Activated naive CD8-positive, alpha-beta T cell treated with anti-CD3 and anti-CD28 coated beads for 36 hours (primary cell): ENCODE results near the gene P2RY14. TPM values are rescaled to one million over a fixed set of nuclear protein-coding genes. Genes with fewer than 3 reads are reported as not detected.

ENCODE experiments used
- DNase-seq: peaks from one replicate; pipeline ENCODE4 v3.0.0; 2021
- H3K27ac Mint-ChIP-seq: one replicate; pipeline ENCODE4 v1.8.0; 2022; ENCODE audit warnings: mild to moderate bottlenecking, moderate library complexity, mixed read lengths
- H3K27me3 Mint-ChIP-seq: one replicate; pipeline ENCODE4 v1.8.0; 2022; ENCODE audit warnings: mild to moderate bottlenecking, mixed read lengths
- H3K36me3 Mint-ChIP-seq: one replicate; pipeline ENCODE4 v1.8.0; 2021; ENCODE audit warnings: mild to moderate bottlenecking, mixed read lengths
- H3K4me1 Mint-ChIP-seq: one replicate; pipeline ENCODE4 v1.8.0; 2021; ENCODE audit warnings: mixed read lengths
- H3K4me3 Mint-ChIP-seq: one replicate; pipeline ENCODE4 v1.8.0; 2022; ENCODE audit warnings: mild to moderate bottlenecking, moderate library complexity, mixed read lengths
- H3K9me3 Mint-ChIP-seq: one replicate; pipeline ENCODE4 v1.8.0; 2022; ENCODE audit warnings: mixed read lengths
- total RNA-seq, 2 experiments: library from RNA; stranded (reverse); gene quantifications; one replicate each; pipeline ENCODE4 v1.2.3, GENCODE V29; 2021

The P2RY14 gene
- total RNA-seq, 2 experiments from 2014 or later: 1.5 to 2.5 TPM

DNA sequence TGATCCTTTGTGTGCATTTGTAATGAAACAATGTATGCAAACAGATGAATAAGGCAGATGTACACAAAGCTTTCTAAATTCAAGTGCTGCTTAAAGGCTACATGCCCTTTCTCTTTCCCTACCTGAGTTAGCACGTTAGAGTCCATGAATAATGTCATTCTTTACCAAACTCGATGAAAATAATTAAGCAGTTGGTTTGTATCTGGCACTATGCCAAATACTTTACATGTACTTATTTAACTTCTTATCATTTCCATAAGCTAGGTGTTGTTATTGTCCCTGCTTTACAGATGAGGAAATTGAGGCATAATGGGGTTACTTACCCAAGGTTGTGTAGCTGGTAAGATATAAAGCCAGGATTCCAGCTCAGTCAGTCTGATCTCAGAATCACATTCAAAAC is 77.8 kb downstream of the P2RY14 start:
- peak overlapping the region; percentile 98 for H3K27ac Mint-ChIP-seq
- peaks cover 50% of the 10 kb centered on the region for H3K4me1 Mint-ChIP-seq
- peaks cover 4% of the 10 kb centered on the region for H3K27me3 Mint-ChIP-seq
- H3K4me3 Mint-ChIP-seq: peak overlapping the region; percentile 83
- H3K36me3 Mint-ChIP-seq: peaks cover 65% of the 10 kb centered on the region
- no peak for DNase-seq
- H3K9me3 Mint-ChIP-seq: peaks cover 13% of the 10 kb centered on the region

DNA sequence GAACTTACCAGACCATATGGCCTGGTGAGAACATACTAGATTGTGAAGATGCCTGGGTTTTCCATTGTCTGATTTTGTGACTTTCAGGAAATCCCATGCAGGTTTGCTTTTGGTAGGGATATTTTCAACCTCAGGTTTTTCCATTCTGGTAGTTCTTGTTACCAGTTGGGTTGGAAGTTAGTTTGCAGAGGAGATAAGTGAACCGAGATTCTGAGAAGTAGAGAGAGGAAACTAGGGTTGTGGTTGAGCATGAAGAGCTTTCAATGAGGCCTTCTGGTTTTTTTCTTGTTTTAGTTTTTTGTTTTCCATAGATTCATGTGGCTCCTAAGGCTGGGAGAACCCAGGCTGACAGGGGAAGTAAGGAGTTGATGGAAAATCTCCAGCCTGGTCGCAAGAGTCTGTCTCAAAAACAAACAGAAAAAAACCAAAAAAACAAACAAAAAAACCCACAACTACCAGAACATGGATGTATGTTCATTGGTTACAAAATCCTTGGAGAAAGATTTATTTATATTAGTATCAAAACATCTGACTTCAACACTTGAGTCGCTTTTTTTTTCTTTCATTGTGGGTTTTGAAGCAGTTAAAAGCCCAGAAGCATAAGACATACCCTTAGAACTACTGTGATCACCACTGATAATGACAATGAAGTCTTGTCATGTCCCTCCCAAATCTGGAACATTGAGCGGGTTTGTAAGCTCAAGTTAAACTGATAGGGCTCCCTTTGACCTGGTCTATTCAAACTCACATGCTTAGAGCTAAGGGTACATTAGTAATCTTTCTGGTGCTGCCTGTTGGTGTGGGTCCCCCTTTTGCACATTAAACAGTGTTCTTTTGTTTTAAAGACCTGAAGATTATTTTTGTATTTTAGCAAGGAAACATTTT is 78.5 kb downstream of the P2RY14 start:
- Mint-ChIP-seq H3K9me3 (peaks cover 13% of the 10 kb centered on the region), H3K36me3 (peaks cover 65% of the 10 kb centered on the region), H3K4me3 (peak overlapping the region; percentile 83), H3K4me1 (peaks cover 42% of the 10 kb centered on the region), H3K27me3 (peaks cover 4% of the 10 kb centered on the region), H3K27ac (peak overlapping the region; percentile 98)
- DNase-seq: no peak

DNA sequence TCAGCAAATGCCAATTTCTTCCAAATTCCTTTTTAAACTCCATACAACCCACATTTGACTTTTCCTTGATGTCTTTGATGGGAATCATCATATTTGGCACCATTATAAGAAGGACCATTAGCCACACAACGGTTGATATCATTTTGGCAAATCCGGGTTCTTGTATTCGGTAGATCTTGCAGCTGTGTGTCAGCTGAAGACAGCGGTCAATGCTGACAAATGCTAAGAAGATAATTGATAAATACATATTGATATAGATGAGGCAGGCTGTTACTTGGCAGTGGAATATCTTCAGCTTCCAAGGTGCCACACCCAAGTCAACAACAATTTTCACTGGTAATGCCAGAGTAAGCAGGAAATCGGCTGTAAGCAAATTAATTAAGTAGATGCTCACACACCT is 79.5 kb downstream of the P2RY14 start:
- Mint-ChIP-seq H3K4me1 (peaks cover 33% of the 10 kb centered on the region), H3K36me3 (peaks cover 73% of the 10 kb centered on the region), H3K4me3 (peak overlapping the region; percentile 83), H3K27ac (peak overlapping the region; percentile 98), H3K27me3 (peaks cover 4% of the 10 kb centered on the region), H3K9me3 (peaks cover 15% of the 10 kb centered on the region)
- no peak for DNase-seq

DNA sequence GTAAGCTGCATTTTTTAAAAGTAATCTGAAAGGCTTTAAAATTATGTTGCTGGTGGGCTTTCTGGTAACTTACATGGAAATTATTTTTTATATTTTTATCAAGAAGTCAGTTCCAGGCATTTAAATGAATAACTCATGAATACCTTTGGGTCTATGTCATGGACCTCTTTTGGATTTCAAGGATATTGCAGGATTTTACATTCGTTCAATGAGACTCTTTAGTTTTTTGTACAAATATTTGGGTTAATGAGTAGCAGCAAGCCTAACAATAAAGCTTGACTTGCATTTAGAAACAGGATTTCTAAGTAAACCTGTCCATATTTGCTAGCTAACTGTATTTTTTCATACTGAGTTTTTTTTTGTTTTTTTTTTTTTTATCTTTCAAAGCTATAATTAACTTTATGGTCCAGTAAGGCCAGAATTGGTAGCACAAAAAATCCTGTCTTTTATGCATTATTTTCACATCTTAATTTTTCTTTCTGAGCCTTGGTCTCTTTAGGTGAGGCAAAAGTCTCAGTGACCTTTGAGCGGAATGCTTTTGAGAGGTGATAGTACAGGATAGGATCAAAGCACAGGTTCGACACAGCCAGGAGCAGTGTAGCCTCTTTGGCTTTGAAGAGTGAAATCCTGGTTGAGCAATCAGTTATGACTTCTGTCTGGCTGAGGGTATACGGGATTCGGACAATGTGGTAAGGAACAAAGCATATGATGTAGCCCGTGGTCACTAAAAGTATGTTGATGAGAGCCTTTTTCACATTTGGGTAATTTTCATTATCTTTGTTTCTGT is 80.2 kb downstream of the P2RY14 start:
- peak overlapping the region; percentile 83 for H3K4me3 Mint-ChIP-seq
- peaks cover 3% of the 10 kb centered on the region for H3K27me3 Mint-ChIP-seq
- peaks cover 78% of the 10 kb centered on the region for H3K36me3 Mint-ChIP-seq
- DNase-seq: no peak
- peak overlapping the region; percentile 98 for H3K27ac Mint-ChIP-seq
- H3K4me1 Mint-ChIP-seq: peaks cover 32% of the 10 kb centered on the region
- H3K9me3 Mint-ChIP-seq: peaks cover 17% of the 10 kb centered on the region

DNA sequence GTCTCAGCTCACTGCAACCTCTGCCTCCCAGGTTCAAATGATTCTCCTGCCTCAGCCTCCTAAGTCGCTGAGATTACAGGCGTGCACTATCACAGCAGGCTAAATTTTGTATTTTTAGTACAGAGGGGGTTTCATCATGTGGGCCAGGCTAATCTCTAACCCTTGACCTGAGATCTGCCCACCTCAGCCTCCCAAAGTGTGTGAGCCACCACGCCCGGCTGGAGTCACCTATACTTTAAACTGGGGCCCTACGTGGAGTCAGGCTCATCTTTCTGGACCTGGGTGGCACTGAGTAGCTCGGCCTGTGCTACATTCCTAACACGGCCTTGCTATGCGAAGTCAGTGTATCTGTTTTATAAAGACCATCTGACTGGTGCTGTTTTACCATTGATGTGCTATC is 81.1 kb downstream of the P2RY14 start:
- Mint-ChIP-seq H3K4me1 (peaks cover 34% of the 10 kb centered on the region), H3K27me3 (no peaks in the 10 kb centered on the region), H3K27ac (peak overlapping the region; percentile 42), H3K36me3 (peaks cover 77% of the 10 kb centered on the region), H3K4me3 (no peak overlapping the region), H3K9me3 (peaks cover 18% of the 10 kb centered on the region)
- DNase-seq: no peak

DNA sequence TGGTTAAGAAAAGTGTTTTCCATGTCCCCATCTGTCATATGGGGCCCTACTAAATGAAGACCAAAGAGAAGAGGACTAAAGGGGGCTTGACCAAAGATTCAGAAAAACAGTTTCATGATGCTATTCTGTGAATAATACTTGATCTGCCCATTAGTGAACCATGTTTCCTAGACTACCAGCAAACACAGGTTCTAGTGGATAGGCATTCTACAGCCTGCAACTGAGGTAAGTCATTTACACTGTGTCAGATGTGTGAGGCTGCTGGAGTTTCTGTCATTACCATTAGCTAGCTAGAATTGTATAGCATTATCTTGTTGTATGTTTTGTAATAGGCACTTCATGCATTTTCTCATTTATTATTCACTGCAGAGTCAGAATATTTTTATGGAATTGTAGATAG is 81.9 kb downstream of the P2RY14 start:
- peaks cover 36% of the 10 kb centered on the region for H3K4me1 Mint-ChIP-seq

DNA sequence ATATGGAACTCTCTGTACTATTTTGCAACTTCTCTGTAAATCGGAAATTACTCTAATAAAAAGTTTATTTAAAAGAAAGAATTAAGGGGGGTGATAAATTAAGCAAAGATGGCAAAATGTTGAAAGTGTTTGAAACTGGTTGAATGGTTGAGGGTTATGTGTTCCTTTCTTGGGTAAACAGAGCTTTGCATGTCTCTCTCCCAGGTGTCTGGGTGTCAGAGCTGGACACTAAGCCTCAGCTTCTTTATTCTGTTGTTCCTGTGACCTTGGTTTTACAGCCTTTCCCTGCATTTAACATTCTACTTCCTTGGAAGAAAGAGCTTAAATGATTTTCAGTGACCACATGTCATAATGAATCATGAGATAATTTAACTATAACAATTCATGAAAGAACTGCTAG is 82.5 kb downstream of the P2RY14 start:
- H3K4me3 Mint-ChIP-seq: no peak overlapping the region
- no peak for DNase-seq
- H3K4me1 Mint-ChIP-seq: peaks cover 42% of the 10 kb centered on the region
- peak overlapping the region; percentile 23 for H3K27ac Mint-ChIP-seq
- peaks cover 74% of the 10 kb centered on the region for H3K36me3 Mint-ChIP-seq
- H3K9me3 Mint-ChIP-seq: peaks cover 24% of the 10 kb centered on the region
- no peaks in the 10 kb centered on the region for H3K27me3 Mint-ChIP-seq

More for the DNA sequence above, 81.9 kb downstream of the P2RY14 start:
- no peak for DNase-seq
- H3K27ac Mint-ChIP-seq: peak overlapping the region; percentile 23
- peaks cover 72% of the 10 kb centered on the region for H3K36me3 Mint-ChIP-seq
- no peaks in the 10 kb centered on the region for H3K27me3 Mint-ChIP-seq
- no peak overlapping the region for H3K4me3 Mint-ChIP-seq
- peaks cover 18% of the 10 kb centered on the region for H3K9me3 Mint-ChIP-seq

DNA sequence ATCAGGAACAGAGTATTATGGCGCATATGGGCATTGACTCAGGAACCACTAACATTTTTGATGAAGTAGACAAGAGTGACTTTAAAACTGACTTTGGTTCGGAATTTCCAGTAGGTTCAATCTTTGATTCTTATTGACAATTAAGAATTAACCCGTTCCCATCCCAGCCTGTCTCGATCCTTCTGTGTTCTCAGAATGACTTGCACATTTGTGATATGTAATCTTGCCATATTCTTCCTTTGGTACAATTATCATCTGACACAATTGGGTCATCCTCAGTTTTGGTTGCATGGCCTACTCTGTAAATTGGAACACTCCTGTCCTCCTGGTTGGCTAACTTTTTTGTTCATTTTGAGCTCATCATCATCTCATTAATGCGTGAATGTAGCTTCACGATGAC is 85.8 kb downstream of the P2RY14 start:
- Mint-ChIP-seq H3K4me1 (peaks cover 44% of the 10 kb centered on the region), H3K27me3 (no peaks in the 10 kb centered on the region), H3K27ac (no peak overlapping the region), H3K36me3 (peaks cover 49% of the 10 kb centered on the region), H3K4me3 (no peak overlapping the region), H3K9me3 (peaks cover 16% of the 10 kb centered on the region)
- no peak for DNase-seq

DNA sequence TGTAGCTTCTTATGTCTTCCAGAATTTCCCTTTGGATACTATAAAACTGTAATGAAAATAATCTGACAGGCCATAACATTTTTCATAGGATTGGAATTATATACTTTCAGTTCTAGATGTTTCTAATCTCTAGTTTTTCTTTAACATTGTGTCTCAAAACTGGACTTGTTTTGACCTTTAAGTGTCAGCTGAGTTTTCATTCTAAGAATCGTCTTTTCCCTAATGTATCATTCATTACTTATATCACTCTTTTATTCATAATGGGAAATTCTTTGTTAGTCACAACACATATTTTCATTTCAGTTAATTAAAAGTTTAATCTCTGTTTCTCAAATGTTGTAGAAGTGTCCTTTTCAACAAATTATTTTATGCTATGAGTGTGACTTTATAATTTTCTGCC is 87.2 kb downstream of the P2RY14 start:
- DNase-seq: no peak
- peaks cover 52% of the 10 kb centered on the region for H3K4me1 Mint-ChIP-seq
- H3K36me3 Mint-ChIP-seq: peaks cover 38% of the 10 kb centered on the region
- peaks cover 16% of the 10 kb centered on the region for H3K9me3 Mint-ChIP-seq
- H3K27ac Mint-ChIP-seq: peak overlapping the region; percentile 87
- H3K4me3 Mint-ChIP-seq: no peak overlapping the region
- no peaks in the 10 kb centered on the region for H3K27me3 Mint-ChIP-seq

DNA sequence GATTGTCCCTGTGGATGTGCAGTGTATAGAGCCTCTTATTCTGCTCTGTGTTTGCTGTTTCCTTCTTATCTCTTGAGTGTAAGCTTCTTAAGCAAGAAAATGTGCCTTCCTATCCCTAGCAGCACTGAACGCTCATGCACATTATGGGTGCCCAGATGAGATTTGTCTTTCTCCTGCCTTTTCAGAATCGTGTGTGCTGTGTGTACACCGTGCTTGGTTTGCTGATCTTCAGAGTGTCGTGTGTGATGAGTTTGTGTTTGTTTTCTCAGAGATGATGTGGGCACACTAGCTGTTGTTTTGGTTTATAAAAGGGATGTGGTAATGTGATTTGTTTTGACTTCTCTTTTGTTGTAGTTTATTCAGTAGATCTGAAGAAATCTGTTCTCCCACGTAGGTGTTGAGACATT is 95.1 kb downstream of the P2RY14 start:
- H3K27me3 Mint-ChIP-seq: no peaks in the 10 kb centered on the region
- H3K36me3 Mint-ChIP-seq: peaks cover 8% of the 10 kb centered on the region
- DNase-seq: no peak
- H3K4me3 Mint-ChIP-seq: peak overlapping the region; percentile 58
- peak overlapping the region; percentile 59 for H3K27ac Mint-ChIP-seq
- no peaks in the 10 kb centered on the region for H3K9me3 Mint-ChIP-seq
- peaks cover 38% of the 10 kb centered on the region for H3K4me1 Mint-ChIP-seq

DNA sequence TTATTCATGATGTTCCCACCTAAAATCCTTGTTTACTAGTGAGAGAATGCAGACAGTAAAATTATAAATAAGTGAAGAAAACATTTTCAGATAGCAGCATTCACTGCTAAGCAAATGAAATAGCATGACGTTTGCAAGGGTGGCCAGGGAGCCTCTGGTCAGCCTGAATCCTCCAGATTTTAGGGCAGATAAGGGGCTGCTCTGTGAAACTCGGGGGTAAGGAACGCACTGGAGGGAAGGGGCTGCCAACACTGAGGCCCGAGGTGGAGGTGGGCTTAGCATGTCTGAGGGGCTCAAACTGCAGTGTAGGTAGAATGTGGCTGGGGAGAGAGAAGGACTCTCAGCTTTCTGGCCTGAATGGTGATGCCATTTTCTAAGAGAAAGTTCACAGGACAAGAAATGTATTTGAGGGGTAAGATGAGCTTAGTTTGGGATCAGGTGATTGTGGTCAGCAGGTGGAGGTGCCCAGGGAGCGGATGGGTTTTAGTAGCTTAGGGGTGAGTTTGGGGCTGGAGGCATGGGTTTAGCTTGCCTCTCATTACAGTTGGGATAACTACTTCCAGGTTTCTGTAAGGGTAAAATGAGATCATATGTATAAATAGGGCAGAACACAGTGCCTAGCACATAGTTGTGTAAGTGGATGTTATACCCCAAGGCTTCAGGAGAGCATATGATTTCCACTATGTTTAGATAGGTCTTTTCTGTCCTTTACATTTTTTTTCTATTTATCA is 95.8 kb downstream of the P2RY14 start:
- no peak overlapping the region for H3K4me3 Mint-ChIP-seq
- H3K27ac Mint-ChIP-seq: no peak overlapping the region
- peaks cover 8% of the 10 kb centered on the region for H3K36me3 Mint-ChIP-seq
- H3K27me3 Mint-ChIP-seq: no peaks in the 10 kb centered on the region
- DNase-seq: no peak
- H3K9me3 Mint-ChIP-seq: no peaks in the 10 kb centered on the region
- H3K4me1 Mint-ChIP-seq: peaks cover 34% of the 10 kb centered on the region

DNA sequence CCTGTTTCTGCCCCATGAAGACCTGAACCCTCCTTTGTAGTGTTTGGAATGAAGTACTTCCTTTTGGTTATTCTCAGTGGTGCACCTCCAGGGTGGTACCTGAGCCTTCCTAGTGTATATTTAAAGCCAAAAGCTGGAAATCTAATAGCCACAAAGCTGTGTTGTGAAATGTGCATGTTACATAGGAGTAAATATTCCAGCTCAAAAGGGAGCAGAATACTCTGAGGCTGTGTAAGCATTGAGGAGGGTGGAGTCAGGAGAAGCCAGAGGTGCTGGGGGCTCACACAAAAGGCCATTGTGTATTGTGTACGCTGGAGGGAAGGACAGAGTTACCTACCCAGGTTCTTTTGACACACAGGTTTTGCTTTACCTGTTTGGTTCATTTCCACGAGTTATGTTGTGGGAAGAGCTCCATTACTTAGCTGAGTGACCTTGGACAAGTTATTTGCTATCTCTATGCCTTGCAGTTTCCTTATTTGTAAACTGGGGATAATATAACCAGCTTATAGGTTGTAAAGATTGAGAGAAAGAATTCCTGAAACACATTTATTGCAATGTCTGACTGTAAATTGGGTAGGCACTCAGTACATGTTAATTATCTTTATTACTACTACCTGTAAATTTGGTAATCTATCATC is 100.0 kb downstream of the P2RY14 start:
- Mint-ChIP-seq H3K27me3 (no peaks in the 10 kb centered on the region), H3K4me1 (peaks cover 19% of the 10 kb centered on the region), H3K27ac (no peak overlapping the region), H3K9me3 (no peaks in the 10 kb centered on the region), H3K36me3 (no peaks in the 10 kb centered on the region), H3K4me3 (no peak overlapping the region)
- DNase-seq: no peak

DNA sequence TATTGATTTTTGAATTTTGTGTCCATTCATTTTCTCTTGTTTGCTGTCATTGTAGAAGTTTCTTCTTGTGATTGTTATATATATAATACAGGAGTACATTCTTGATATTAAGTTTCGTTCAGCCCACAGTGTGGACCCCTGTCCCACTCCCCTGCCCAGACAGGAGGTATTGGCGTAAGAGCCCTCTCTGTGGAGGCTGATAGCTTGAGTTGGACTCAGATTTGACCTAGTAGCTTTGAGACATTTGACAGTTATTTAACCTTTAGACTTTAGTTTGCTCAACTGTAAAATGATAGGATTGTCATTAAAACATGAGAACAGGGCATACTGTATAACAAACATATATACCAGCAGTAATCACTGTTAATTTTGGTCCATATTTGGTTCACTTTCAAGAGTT is 102.4 kb downstream of the P2RY14 start:
- H3K4me1 Mint-ChIP-seq: peaks cover 27% of the 10 kb centered on the region
- no peak overlapping the region for H3K27ac Mint-ChIP-seq

DNA sequence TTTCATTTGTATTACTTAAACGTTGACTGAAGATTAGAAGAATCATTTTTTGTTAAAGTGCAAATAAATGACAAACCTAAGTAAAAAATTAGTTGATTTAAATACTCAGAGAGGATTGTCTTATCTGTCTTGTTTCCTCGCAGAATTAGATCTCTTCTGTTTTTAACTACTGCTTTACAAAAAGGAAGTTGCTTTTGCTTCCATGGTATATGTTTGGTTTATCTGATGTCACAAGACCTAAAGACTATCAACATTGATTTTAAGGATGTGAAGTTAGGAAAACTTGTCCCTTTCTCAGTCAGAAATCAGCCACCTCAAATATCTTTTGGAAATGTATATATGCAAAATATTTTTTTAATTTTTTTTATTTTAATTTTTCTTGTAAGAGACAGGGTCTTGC is 104.0 kb downstream of the P2RY14 start:
- Mint-ChIP-seq H3K4me3 (no peak overlapping the region), H3K36me3 (no peaks in the 10 kb centered on the region), H3K27ac (no peak overlapping the region), H3K27me3 (no peaks in the 10 kb centered on the region), H3K4me1 (peaks cover 39% of the 10 kb centered on the region), H3K9me3 (no peaks in the 10 kb centered on the region)
- no peak for DNase-seq

More for the DNA sequence above, 102.4 kb downstream of the P2RY14 start:
- no peaks in the 10 kb centered on the region for H3K27me3 Mint-ChIP-seq
- DNase-seq: no peak
- no peaks in the 10 kb centered on the region for H3K9me3 Mint-ChIP-seq
- no peaks in the 10 kb centered on the region for H3K36me3 Mint-ChIP-seq
- no peak overlapping the region for H3K4me3 Mint-ChIP-seq
